ENCODE data around the gene NUBP2. TPM values are rescaled to one million over a fixed set of nuclear protein-coding genes. Genes with fewer than 3 reads are reported as not detected.

Gene NUBP2
- total and polyA plus RNA-seq, 2 donors (not counting 3 experiments of a cell fraction or from before 2014, with no cell fraction given): 55.0 to 69.6 TPM

GRCh38 chr16:1817716-1818115 is 35.0 kb downstream of the NUBP2 start:
- no peaks in the 10 kb centered on the region for H3K27me3 ChIP-seq (ENCODE audit: control insufficient read depth in 2 of 2, insufficient read depth in 2 of 2, low read length in 2 of 2)
- ChIA-PET POLR2A (no interaction called here), CTCF (no interaction called here)
- no peaks in the 10 kb centered on the region for H4K20me1 ChIP-seq (replicated peaks; ENCODE audit: control insufficient read depth, extremely low read depth, insufficient read depth, low read length)
- no TSS peak for BruUV-seq (replicated peaks)
- no peak overlapping the region for H3K4me3 ChIP-seq (replicated peaks in 1 of 3; ENCODE audit: insufficient read depth in 1 of 3, low read depth in 1 of 3, low read length in 3 of 3)
- no peaks in the 10 kb centered on the region for H3K79me2 ChIP-seq (ENCODE audit: control insufficient read depth, insufficient read depth, low read length)
- H3K4me1 ChIP-seq (ENCODE audit: control insufficient read depth, extremely low read depth, insufficient read depth, low read length): no peaks in the 10 kb centered on the region
- no peak for FAIRE-seq
- DNase-seq (ENCODE audit: low read depth, low spot score): no peak
- H3K9me1 ChIP-seq (replicated peaks; ENCODE audit: control insufficient read depth, extremely low read depth, insufficient read depth, low read length): no peaks in the 10 kb centered on the region
- H3K9me3 ChIP-seq (replicated peaks; ENCODE audit: control insufficient read depth, insufficient read depth, low read length): no peaks in the 10 kb centered on the region
- no peak overlapping the region for H2AFZ ChIP-seq (ENCODE audit: low read depth, low read length)
- peaks cover 0 to 39% of the 10 kb centered on the region in 2 experiments for H3K36me3 ChIP-seq (ENCODE audit: control insufficient read depth in 2 of 2, extremely low read depth in 1 of 2, insufficient read depth in 2 of 2, low read length in 2 of 2)
- TF ChIP-seq JUN (IDR thresholded peaks at IDR 0.05; ENCODE audit: borderline replicate concordance, insufficient read depth, insufficient read length, low read depth) (no peak), GATA2 (IDR thresholded peaks at IDR 0.05; ENCODE audit: insufficient read depth, insufficient read length, low read depth, low read length) (no peak), CTCF (IDR thresholded peaks at IDR 0.05; ENCODE audit: extremely low read depth in 1 of 2, insufficient read depth in 1 of 2, low read depth in 1 of 2, low read length in 2 of 2) (no peak), MYC (IDR thresholded peaks at IDR 0.05; ENCODE audit: low read depth, low read length) (no peak), FOS (IDR thresholded peaks at IDR 0.05; ENCODE audit: borderline replicate concordance, insufficient read depth, low read length) (no peak), POLR2A (IDR thresholded peaks at IDR 0.05; ENCODE audit: low read depth, low read length) (no peak), EZH2 (IDR thresholded peaks at IDR 0.05; ENCODE audit: borderline replicate concordance, low read depth, low read length, severe bottlenecking) (no peak), MAX (IDR thresholded peaks at IDR 0.05; ENCODE audit: insufficient read depth, insufficient read length) (no peak), POLR2AphosphoS5 (IDR thresholded peaks at IDR 0.05; ENCODE audit: insufficient read depth, low read depth, low read length) (no peak)
- H3K9ac ChIP-seq (replicated peaks; ENCODE audit: extremely low read depth, insufficient read depth, low read length): no peak overlapping the region
- H3K4me2 ChIP-seq (ENCODE audit: insufficient read depth, low read length): no peak overlapping the region
- intact Hi-C loops (cut with micrococcal nuclease) (no loop called here), dilution Hi-C loops (cut with MboI; ENCODE audit: extremely low pct_ligation_motif_present, low sequenced_read_pairs) (no loop called here)
- no peak overlapping the region for H3K27ac ChIP-seq (ENCODE audit: insufficient read depth, low read depth, low read length)
